Omental fat pad (tissue), 4 donors: Measurements from ENCODE around the gene PCP4. TPM values are rescaled to one million over a fixed set of nuclear protein-coding genes. Genes with fewer than 3 reads are reported as not detected.

Experiments
- ATAC-seq: fragments of 150-250 bp; one replicate; pipeline ENCODE4 v1.9.1; 2016; ENCODE audit warnings: mild to moderate bottlenecking, moderate library complexity; ENCODE audit not compliant: low FRiP score
- DNase-seq: peaks from one replicate; pipeline ENCODE4 v3.0.0-alpha.2; 2019; ENCODE audit warnings: low spot score
- CTCF ChIP-seq, 3 donors: fragments of 450-650 bp; IDR thresholded peaks; one replicate each; pipeline ENCODE4 v1.5.1; 2016 to 2017; ENCODE audit warnings: antibody characterized with exemption in 3 of 3, mild to moderate bottlenecking in 3 of 3, moderate library complexity in 2 of 3
- total RNA-seq, 4 donors: library from RNA; depleted of rRNA; stranded (reverse); fragments of >200 nt; gene quantifications; one replicate each; pipeline ENCODE4 v1.1.0, GENCODE V29; 2016

The PCP4 gene
- total RNA-seq, 4 donors from 2014 or later, result 2.7 to 5.1 (median 4.0) TPM; not detected in 1

DNA sequence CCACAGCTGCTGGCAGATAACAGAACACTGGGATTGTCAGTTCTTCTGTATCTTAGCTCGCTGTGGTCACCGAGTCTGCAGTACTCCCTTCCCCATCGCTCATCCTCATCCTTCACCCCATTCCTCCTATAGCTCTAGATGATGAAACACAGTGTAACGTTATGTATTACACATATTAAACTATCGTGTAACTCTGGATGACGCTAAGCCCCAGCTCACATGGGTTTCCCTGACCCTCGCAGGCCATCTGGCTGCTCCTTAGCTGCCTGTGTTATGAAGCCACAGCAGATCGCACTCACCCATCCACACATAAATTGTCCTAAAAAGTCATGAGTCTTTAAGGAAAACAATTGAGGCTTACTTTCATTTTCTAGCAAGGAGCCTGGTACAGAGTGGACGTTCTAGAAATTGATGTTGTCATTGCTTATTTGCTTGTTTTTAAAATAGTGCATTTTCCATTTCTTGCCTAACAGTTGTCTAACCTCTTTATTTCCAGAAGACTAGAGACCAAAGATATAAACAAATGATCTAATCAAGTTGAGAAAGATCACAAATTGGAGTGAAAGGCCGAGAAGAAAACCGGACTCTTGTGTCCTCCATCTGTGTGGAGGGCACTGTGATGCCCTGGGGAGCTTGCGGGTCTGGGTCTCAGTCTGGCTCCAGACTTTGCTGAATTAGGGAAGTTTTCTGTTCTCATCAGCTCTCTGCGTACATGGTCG lies 24.3 kb upstream of the PCP4 start:
- TF ChIP-seq CTCF (IDR thresholded peaks at IDR 0.05), result no peak
- no peak for DNase-seq
- ATAC-seq, result no peak

DNA sequence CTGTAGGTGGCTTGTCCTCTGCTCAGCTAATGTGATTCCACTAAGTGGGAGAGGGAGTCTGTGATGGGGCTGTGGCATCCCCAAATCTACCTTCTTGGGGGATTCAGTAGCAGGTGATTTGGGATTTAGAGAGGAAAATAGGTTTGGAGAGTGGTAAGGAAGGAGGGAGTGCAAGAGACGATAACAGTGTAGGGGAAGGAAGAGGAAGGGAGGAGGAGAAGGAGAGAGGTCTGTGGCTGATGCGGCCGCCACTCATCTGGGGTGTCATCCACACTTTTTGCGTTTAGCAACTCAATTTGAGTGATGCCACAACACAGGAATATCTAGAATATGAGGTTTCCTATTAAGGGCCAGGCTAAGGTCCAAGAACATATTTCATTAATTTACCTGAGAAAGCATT lies 23.8 kb upstream of the PCP4 start:
- ATAC-seq (no peak), DNase-seq (no peak)
- TF ChIP-seq CTCF (IDR thresholded peaks at IDR 0.05), result no peak

DNA sequence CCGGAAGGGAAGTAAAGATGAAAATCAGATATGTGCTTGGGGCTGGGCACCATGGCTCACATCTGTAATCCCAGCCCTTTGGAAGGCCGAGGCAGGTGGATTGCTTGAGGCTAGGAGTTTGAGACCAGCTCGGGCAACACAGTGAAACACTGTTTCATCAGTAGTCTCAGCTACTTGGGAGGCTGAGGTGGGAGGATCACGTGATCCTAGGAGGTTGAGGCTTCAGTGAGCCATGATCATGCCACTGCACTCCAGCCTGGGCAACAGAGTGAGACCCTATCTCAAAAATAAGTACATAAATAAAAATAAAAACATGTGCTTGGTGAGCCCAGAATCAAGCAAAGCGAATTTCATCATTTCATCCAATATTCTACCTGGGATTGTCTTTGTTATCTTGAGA lies 23.3 kb upstream of the PCP4 start:
- ATAC-seq (no peak), DNase-seq (no peak)
- no peak for TF ChIP-seq CTCF (IDR thresholded peaks at IDR 0.05)

DNA sequence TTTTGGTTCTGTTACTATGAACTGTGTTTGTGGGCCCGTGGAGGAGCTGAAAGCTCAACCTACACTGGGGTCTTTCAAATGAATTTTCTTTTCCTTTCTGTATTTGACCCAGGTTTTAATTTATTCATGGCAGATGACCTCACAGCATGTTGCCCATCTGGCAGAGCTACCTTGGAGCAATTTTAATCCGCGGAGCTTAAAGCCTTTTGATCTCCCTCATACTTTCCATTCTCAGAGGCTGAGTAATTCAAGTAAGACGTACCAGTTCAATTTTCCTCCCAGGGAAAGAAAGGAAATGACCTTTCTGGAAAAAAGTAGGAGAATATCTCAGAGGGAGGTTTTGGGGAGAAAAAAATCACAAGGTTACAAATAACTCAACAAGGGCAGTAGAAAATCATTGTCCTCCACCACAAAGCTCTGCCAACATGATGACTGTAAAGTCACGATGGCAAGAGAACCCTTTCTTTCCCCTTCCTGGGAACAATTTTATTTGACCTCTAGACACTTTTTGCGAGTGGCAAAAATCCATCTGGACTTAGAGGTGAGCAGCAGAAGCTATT lies 21.6 kb upstream of the PCP4 start:
- no peak for DNase-seq
- TF ChIP-seq CTCF (IDR thresholded peaks at IDR 0.05), result no peak
- peak; percentile 55 for ATAC-seq

DNA sequence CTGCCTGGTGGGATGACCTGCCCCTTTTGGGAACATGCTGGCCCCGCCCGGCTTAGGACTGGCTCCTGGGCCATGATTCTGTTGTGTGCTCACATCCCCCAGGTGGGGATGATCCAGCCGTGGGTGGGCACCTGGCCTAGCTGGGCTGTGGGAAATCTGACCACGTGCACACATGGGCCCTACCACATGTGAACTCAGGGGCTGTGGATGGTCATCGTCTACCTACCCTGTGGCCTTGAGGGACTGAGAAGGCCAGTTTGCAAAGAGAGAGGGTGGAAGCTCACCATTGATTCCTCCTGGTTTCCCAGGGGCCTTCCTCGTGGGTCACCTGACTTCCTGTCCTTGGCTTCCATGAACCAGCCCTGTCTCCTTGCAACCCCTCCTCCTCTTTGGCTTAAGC lies 19.4 kb upstream of the PCP4 start:
- no peak for DNase-seq

DNA sequence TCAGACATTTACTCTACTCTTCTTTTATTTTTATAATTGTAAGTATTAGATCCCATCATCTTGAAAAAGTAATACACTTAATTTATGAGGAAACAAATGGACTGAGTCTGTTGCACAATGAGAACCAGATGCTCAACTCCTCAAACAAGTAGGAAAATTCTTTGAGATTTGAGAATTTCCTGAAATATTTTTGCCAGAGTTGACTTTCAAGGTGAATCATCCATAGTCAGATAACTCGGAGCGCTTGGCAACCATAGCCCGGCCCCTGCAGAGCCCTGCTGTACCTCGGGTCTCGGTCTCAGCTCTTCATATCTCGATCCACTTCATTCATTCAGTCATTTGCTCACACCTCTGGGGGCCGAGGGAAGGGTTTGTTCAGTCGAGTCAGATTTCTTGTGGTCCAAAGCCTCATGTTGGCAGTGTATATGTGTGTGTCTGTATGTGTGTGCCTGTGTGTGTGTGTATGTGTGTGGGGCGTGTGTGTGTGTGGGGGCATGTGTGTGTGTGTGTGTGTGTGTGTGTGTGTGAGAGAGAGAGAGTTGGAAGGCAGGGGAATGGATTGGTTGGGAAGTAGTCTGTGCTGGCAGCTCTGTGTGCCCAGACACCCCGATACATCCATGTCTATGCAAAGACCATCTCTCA lies 18.1 kb upstream of the PCP4 start:
- ATAC-seq (peak; percentile 54), DNase-seq (no peak)
- no peak for TF ChIP-seq CTCF (IDR thresholded peaks at IDR 0.05)

More for the DNA sequence above, 19.4 kb upstream of the PCP4 start:
- TF ChIP-seq CTCF (IDR thresholded peaks at IDR 0.05), result no peak
- ATAC-seq, result no peak
